Lung (tissue), 12 donors: Measurements from ENCODE around the gene TSBP1. TPM values are rescaled to one million over a fixed set of nuclear protein-coding genes. Genes with fewer than 3 reads are reported as not detected.

Experiments used
- ATAC-seq: fragments of 200-7000 bp; cut with Tn5 transposase; one replicate; pipeline ENCODE4 v1.9.1; 2020; ENCODE audit warnings: moderate number of reproducible peaks; ENCODE audit not compliant: insufficient read depth, low FRiP score
- DNase-seq, 3 donors: peaks; one replicate each; pipeline ENCODE4 v3.0.0-alpha.2; 2013 to 2017
- H3K27ac ChIP-seq, 2 donors: one replicate each; pipeline ENCODE4 v1.5.1; 2013; ENCODE audit warnings: mild to moderate bottlenecking in 2 of 2, moderate library complexity in 2 of 2, control low read depth in 1 of 2, inconsistent platforms in 1 of 2, low read depth in 1 of 2, low read length in 1 of 2
- H3K27me3 ChIP-seq, 3 donors: one replicate each; pipeline ENCODE4 v1.5.1; 2013; ENCODE audit warnings: low read length in 2 of 3; ENCODE audit not compliant: control insufficient read depth in 3 of 3, insufficient read depth in 3 of 3
- H3K36me3 ChIP-seq, 4 donors: one replicate each; pipeline ENCODE4 v1.5.1; 2013; ENCODE audit warnings: low read length in 4 of 4, mild to moderate bottlenecking in 1 of 4, moderate library complexity in 1 of 4; ENCODE audit not compliant: control insufficient read depth in 4 of 4, insufficient read depth in 4 of 4
- H3K4me1 ChIP-seq, 5 donors: one replicate each; pipeline ENCODE4 v1.5.1; 2013; ENCODE audit warnings: low read length in 5 of 5, mild to moderate bottlenecking in 2 of 5, moderate library complexity in 1 of 5; ENCODE audit not compliant: control insufficient read depth in 5 of 5, insufficient read depth in 5 of 5
- H3K4me3 ChIP-seq: one replicate; pipeline ENCODE4 v1.5.1; 2013; ENCODE audit warnings: mild to moderate bottlenecking, control low read depth, moderate library complexity
- H3K9ac ChIP-seq, 2 donors: one replicate each; pipeline ENCODE4 v1.5.1; 2013; ENCODE audit warnings: low read length in 2 of 2, control low read depth in 1 of 2; ENCODE audit not compliant: insufficient read depth in 1 of 2
- H3K9me3 ChIP-seq, 4 donors: one replicate each; pipeline ENCODE4 v1.5.1; 2013; ENCODE audit warnings: low read length in 3 of 4, mild to moderate bottlenecking in 1 of 4, moderate library complexity in 1 of 4; ENCODE audit not compliant: control insufficient read depth in 4 of 4, insufficient read depth in 3 of 4
- CTCF ChIP-seq: IDR thresholded peaks from 2 replicates; pipeline ENCODE4 v1.5.1; 2012; ENCODE audit warnings: mild to moderate bottlenecking; ENCODE audit errors: control extremely low read depth, extremely low read depth
- WGBS, 2 donors: extraction: QIAGEN DNeasy Blood & Tissue Kit; methylation state at CpG; one replicate each; pipeline ENCODE4 v1.1.7; 2013; 5-methylcytosine and 5-hydroxymethylcytosine counted together
- polyA plus RNA-seq, 2 donors: library from polyadenylated mRNA; stranded (reverse); fragments of 200-250 nt; gene quantifications; one replicate each; pipeline ENCODE4 v1.2.1, GENCODE V29; 2013
- total RNA-seq, 2 donors: library from RNA; depleted of rRNA in 1 of 2; stranded (reverse); fragments of >200 nt in 1 of 2; gene quantifications; one replicate each; pipeline ENCODE4 v1.2.1, GENCODE V29; 2014 to 2021
- donor health status: control.
- donor health status: control.
- donor health status: Bipolar disorder and iron deficiency.
- donor health status: healthy.
- donor health status: DM: yes; HTN: yes; CAD: no.

TSBP1 gene
- total and polyA plus RNA-seq, 4 donors, result not detected

GRCh38 chr6:32353348-32353747 lies 18.4 kb downstream of the TSBP1 start:
- DNase-seq, result no peak
- no peaks in the 10 kb centered on the region for H3K27me3 ChIP-seq
- no peak for TF ChIP-seq CTCF
- no peak for ATAC-seq
- no peaks in the 10 kb centered on the region for H3K9me3 ChIP-seq
- no peak overlapping the region for H3K27ac ChIP-seq
- H3K4me1 ChIP-seq, result no peaks in the 10 kb centered on the region
- no peak overlapping the region for H3K4me3 ChIP-seq
- 89 to 99% methylated on average over 2 of the region's 2 CpGs for WGBS, 2 donors
- H3K36me3 ChIP-seq, result no peaks in the 10 kb centered on the region
- H3K9ac ChIP-seq, result no peak overlapping the region

GRCh38 chr6:32340242-32340641 lies 31.5 kb downstream of the TSBP1 start:
- Histone ChIP-seq H3K4me3 (no peak overlapping the region), H3K9ac (no peak overlapping the region), H3K4me1 (peaks cover 0 to 1% (median 0%) of the 10 kb centered on the region in 5 donors), H3K27ac (no peak overlapping the region), H3K27me3 (no peaks in the 10 kb centered on the region), H3K36me3 (no peaks in the 10 kb centered on the region), H3K9me3 (no peaks in the 10 kb centered on the region)
- ATAC-seq, result no peak
- TF ChIP-seq CTCF, result no peak
- 75 to 99% methylated on average over 2 of the region's 2 CpGs for WGBS, 2 donors
- DNase-seq, result no peak

- ATAC-seq, result no peak
- WGBS, 2 donors, result 75 to 85% methylated on average over 4 of the region's 4 CpGs
- no peak for TF ChIP-seq CTCF
Observed at GRCh38 chr6:32337186-32337805, 34.4 kb downstream of the TSBP1 start.

GRCh38 chr6:32332433-32332832 lies 39.3 kb downstream of the TSBP1 start:
- Histone ChIP-seq H3K36me3 (no peaks in the 10 kb centered on the region), H3K4me1 (peaks cover 0 to 1% (median 0%) of the 10 kb centered on the region in 5 donors), H3K4me3 (no peak overlapping the region), H3K9me3 (no peaks in the 10 kb centered on the region), H3K9ac (no peak overlapping the region), H3K27me3 (no peaks in the 10 kb centered on the region), H3K27ac (no peak overlapping the region)
- 0 to 70% methylated on average over 1 of the region's 1 CpG for WGBS, 2 donors
- DNase-seq (no peak), ATAC-seq (no peak)
- TF ChIP-seq CTCF, result no peak

More at GRCh38 chr6:32337186-32337805, 34.4 kb downstream of the TSBP1 start:
- H3K27me3 ChIP-seq, result no peaks in the 10 kb centered on the region
- H3K36me3 ChIP-seq, result no peaks in the 10 kb centered on the region
- no peaks in the 10 kb centered on the region for H3K9me3 ChIP-seq
- H3K27ac ChIP-seq, result no peak overlapping the region
- peaks cover 0 to 1% (median 0%) of the 10 kb centered on the region in 5 donors for H3K4me1 ChIP-seq
- DNase-seq, result no peak
- no peak overlapping the region for H3K9ac ChIP-seq
- no peak overlapping the region for H3K4me3 ChIP-seq
